Activated CD4-positive, alpha-beta memory T cell treated with anti-CD3 and anti-CD28 coated beads, Interleukin-2, amount 10 ng/mL, durations not matched to agents 7 days and 5 days (primary cell): ENCODE measurements around the gene GIGYF2. TPM values are rescaled to one million over a fixed set of nuclear protein-coding genes. Genes with fewer than 3 reads are reported as not detected.
"Not testable (repeated sequence)": the region's sequence is repeated elsewhere in the genome, so short reads cannot be mapped to it uniquely, and the experiment has no call there.

Experiments used
- CTCF ChIA-PET: fragments of 350-600 bp; sonication (Branson Sonifier 250); formaldehyde crosslinking; loops from one replicate; lab custom pipeline; 2021; ENCODE audit warnings: antibody characterized with exemption, inconsistent platforms; lab: Charles Lee
- POLR2A ChIA-PET: fragments of 350-600 bp; sonication (Branson Sonifier 250); formaldehyde crosslinking; loops from one replicate; lab custom pipeline; 2021; ENCODE audit warnings: antibody characterized with exemption; lab: Charles Lee
- DNase-seq: peaks from one replicate; pipeline ENCODE4 v3.0.0-alpha.2; 2020
- H3K27ac Mint-ChIP-seq: one replicate; pipeline ENCODE4 v1.8.0; 2021; ENCODE audit warnings: mild to moderate bottlenecking, mixed read lengths
- H3K27me3 Mint-ChIP-seq: one replicate; pipeline ENCODE4 v1.8.0; 2021; ENCODE audit warnings: mixed read lengths
- H3K36me3 Mint-ChIP-seq: one replicate; pipeline ENCODE4 v1.8.0; 2021; ENCODE audit warnings: low read depth, mixed read lengths
- H3K4me1 Mint-ChIP-seq: one replicate; pipeline ENCODE4 v1.8.0; 2021; ENCODE audit warnings: mixed read lengths
- H3K4me3 Mint-ChIP-seq: one replicate; pipeline ENCODE4 v1.8.0; 2021; ENCODE audit warnings: mild to moderate bottlenecking, mixed read lengths
- H3K9me3 Mint-ChIP-seq: one replicate; pipeline ENCODE4 v1.8.0; 2021; ENCODE audit warnings: mixed read lengths
- total RNA-seq, 2 experiments: library from RNA; stranded (reverse); gene quantifications; one replicate each; pipeline ENCODE4 v1.2.3, GENCODE V29; 2021

GIGYF2 gene
- total RNA-seq, 2 experiments from 2014 or later = 56.5 to 59.9 TPM

DNA sequence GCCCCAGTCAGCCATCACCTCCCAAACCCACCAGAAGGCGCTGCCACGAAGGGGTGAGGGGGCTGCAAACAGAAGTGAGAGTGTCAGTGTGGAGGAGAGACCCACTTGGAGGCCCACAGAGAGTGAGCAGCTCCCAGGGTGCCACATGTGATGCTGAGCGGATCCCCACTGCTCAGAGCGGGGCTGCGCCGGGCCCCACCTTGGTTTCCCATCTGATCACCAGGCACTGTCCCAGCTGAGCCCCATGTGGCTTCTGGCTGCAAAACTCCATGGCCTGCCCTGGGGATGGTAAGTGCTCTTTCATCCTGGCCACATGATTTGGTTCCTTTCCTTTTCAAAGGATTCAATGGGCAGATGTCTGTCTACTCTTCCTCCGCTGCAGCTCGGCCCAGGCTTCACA lies 196.7 kb downstream of the GIGYF2 start:
- Mint-ChIP-seq H3K36me3 (no peaks in the 10 kb centered on the region), H3K4me3 (no peak overlapping the region), H3K27me3 (peaks cover 1% of the 10 kb centered on the region), H3K4me1 (peaks cover 7% of the 10 kb centered on the region), H3K9me3 (no peaks in the 10 kb centered on the region), H3K27ac (no peak overlapping the region)
- no peak for DNase-seq
- ChIA-PET POLR2A (no interaction called here), CTCF (no interaction called here)

DNA sequence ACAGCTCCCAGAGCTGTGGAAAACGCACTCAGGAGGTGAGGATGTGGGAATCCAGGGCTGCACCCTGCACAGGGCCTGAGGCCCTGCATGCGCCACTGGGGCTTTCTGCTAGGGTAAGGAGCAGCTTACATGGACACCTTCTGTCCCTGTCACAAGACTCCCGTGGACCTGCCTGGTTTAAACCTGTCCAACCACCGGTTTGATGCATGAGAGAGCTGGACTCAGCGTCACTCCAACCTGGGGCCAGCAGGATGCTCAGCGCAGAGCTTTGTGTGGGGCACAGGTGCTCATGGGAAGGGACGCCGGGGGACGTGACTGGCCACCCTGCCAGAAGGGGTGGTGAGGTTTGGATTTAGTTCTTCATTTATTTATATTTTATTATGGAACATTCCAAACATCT lies 197.1 kb downstream of the GIGYF2 start:
- no peak overlapping the region for H3K27ac Mint-ChIP-seq
- H3K4me1 Mint-ChIP-seq = peaks cover 7% of the 10 kb centered on the region
- CTCF ChIA-PET = no interaction called here
- H3K4me3 Mint-ChIP-seq = no peak overlapping the region
- DNase-seq = no peak
- H3K36me3 Mint-ChIP-seq = no peaks in the 10 kb centered on the region
- no peaks in the 10 kb centered on the region for H3K9me3 Mint-ChIP-seq
- peaks cover 1% of the 10 kb centered on the region for H3K27me3 Mint-ChIP-seq
- POLR2A ChIA-PET = no interaction called here

- peaks cover 7% of the 10 kb centered on the region for H3K4me1 Mint-ChIP-seq
- ChIA-PET CTCF (no interaction called here), POLR2A (no interaction called here)
- H3K9me3 Mint-ChIP-seq = no peaks in the 10 kb centered on the region
- no peak overlapping the region for H3K4me3 Mint-ChIP-seq
- no peaks in the 10 kb centered on the region for H3K36me3 Mint-ChIP-seq
- H3K27ac Mint-ChIP-seq = no peak overlapping the region
- DNase-seq = no peak
- peaks cover 1% of the 10 kb centered on the region for H3K27me3 Mint-ChIP-seq
These were observed 197.6 kb downstream of the GIGYF2 start for GRCh38 chr2:232894746-232895145.

DNA sequence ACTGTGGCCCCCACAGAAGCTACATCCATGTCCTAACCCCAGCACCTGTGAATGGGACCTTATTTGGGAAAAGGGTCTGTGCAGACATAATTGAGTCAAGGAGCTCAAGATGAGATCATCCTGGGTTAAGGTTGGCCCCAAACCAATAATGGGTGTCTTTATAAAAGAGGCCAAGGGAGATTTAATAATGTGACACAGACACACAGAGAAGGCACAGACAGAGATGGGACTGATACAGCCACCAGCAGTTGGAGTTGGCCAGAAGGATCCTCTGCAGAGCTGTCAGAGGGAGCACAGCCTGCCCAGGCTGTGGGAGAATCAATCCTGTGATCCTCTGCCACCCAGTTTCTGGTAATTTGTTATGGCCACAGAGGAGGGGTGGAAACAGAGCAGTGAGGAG lies 199.0 kb downstream of the GIGYF2 start:
- Mint-ChIP-seq H3K9me3 (no peaks in the 10 kb centered on the region), H3K4me3 (no peak overlapping the region), H3K27me3 (no peaks in the 10 kb centered on the region), H3K36me3 (no peaks in the 10 kb centered on the region), H3K4me1 (peaks cover 5% of the 10 kb centered on the region), H3K27ac (no peak overlapping the region)
- DNase-seq = no peak
- POLR2A ChIA-PET = no interaction called here
- CTCF ChIA-PET = no interaction called here

GRCh38 chr2:232896720-232897597 lies 199.8 kb downstream of the GIGYF2 start:
- DNase-seq = no peak
- POLR2A ChIA-PET = no interaction called here
- H3K4me1 Mint-ChIP-seq = peaks cover 7% of the 10 kb centered on the region
- no peaks in the 10 kb centered on the region for H3K27me3 Mint-ChIP-seq
- H3K4me3 Mint-ChIP-seq = no peak overlapping the region
- H3K36me3 Mint-ChIP-seq = no peaks in the 10 kb centered on the region
- no peak overlapping the region for H3K27ac Mint-ChIP-seq
- CTCF ChIA-PET = no interaction called here
- H3K9me3 Mint-ChIP-seq = no peaks in the 10 kb centered on the region

DNA sequence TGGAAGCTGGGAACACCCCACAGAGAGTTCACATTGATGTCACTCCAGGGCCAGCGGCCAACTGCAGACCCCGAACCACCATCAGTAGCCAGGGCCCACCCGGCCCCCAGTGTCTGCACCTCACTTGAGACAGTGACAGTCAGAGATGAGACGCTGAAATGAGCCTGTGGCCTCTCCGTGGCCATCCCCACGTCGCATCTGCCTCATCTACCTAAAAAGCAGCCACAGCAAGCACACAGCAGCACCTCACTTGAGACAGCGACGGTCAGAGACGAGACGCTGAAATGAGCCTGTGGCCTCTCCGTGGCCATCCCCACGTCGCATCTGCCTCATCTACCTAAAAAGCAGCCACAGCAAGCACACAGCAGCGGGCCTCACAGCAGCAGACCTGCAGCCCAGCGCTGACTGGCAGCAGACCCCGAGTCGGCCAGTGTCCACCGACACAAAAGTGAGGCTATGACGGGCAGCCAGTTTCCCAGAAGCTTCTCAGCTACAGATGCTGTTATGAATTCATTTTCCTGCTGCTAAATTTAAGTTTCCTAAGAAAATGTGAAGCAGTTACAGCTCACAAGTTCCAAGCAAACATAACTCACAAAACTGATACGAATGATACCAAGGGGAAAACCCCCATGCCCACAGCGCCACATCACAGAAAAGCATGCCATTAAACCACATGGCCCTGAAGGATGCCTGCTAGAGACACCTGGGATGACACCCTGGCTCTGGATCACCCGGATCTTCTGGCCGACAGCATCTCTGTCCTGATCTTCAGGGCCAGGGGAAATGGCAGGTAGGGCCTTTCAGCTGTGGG lies 200.7 kb downstream of the GIGYF2 start:
- Mint-ChIP-seq H3K4me3 (no peak overlapping the region), H3K4me1 (peaks cover 11% of the 10 kb centered on the region), H3K27me3 (no peaks in the 10 kb centered on the region), H3K27ac (no peak overlapping the region), H3K36me3 (no peaks in the 10 kb centered on the region), H3K9me3 (no peaks in the 10 kb centered on the region)
- no peak for DNase-seq
- ChIA-PET POLR2A (no interaction called here), CTCF (no interaction called here)

DNA sequence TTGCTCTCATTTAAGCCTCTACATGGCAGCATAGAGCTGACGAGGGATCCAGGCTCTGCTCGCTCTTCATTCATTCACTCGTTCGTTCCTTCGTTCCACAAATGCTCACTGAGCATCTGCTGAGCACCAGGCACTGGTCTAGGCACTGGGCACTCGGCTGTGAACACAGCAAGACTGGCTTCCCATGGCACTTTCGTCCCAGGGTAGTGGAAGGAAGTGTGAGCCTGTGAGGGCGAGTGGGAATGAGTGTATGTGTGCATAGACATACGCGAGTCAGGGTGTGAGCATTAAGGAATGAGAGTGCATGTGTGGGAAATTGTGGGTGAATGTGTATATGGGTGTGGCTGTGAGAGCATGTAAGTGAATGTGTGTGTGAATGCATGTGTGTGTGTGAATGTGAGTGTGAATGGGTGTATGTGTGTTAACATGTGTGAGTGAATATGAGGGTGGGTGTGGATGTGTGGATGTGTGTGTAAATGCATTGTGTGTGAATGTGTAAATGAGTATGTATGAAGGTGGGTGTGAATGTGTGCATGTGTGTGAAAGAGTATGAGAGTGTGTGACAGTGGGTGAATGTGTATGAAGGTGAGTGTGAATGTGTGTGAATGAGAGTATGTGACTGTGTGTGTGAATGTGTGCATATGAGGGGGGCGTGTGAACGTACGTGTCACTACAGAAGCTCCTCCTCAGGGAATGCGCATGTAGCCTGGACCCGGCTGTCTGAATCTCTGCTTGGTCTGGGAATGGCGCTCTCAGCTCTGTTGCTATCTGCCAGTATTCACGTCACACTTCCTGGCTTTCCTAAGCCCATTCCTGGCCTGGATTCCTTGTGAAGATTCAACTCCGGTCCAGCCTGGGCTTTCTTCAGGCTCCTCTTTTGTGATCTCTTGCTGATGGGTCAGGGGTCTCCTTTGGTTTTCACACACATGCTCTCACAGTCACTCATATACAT lies 201.7 kb downstream of the GIGYF2 start:
- no peak for DNase-seq
- no peaks in the 10 kb centered on the region for H3K36me3 Mint-ChIP-seq
- ChIA-PET CTCF (no interaction called here), POLR2A (no interaction called here)
- H3K4me1 Mint-ChIP-seq = peaks cover 11% of the 10 kb centered on the region
- H3K27me3 Mint-ChIP-seq = no peaks in the 10 kb centered on the region
- no peak overlapping the region for H3K4me3 Mint-ChIP-seq
- no peak overlapping the region for H3K27ac Mint-ChIP-seq
- H3K9me3 Mint-ChIP-seq = no peaks in the 10 kb centered on the region

GRCh38 chr2:232900811-232901735 lies 203.9 kb downstream of the GIGYF2 start:
- ChIA-PET CTCF (no interaction called here), POLR2A (no interaction called here)
- no peak overlapping the region for H3K4me3 Mint-ChIP-seq
- no peaks in the 10 kb centered on the region for H3K36me3 Mint-ChIP-seq
- H3K27ac Mint-ChIP-seq = no peak overlapping the region
- H3K4me1 Mint-ChIP-seq = peaks cover 11% of the 10 kb centered on the region
- H3K27me3 Mint-ChIP-seq = no peaks in the 10 kb centered on the region
- DNase-seq = no peak
- no peaks in the 10 kb centered on the region for H3K9me3 Mint-ChIP-seq

GRCh38 chr2:232901736-232902578 lies 204.8 kb downstream of the GIGYF2 start:
- no peak overlapping the region for H3K4me3 Mint-ChIP-seq
- H3K9me3 Mint-ChIP-seq = no peaks in the 10 kb centered on the region
- CTCF ChIA-PET = no interaction called here
- DNase-seq = peak; percentile 55
- peak overlapping the region; percentile 11 for H3K27ac Mint-ChIP-seq
- peaks cover 11% of the 10 kb centered on the region for H3K4me1 Mint-ChIP-seq
- POLR2A ChIA-PET = no interaction called here
- H3K27me3 Mint-ChIP-seq = no peaks in the 10 kb centered on the region
- H3K36me3 Mint-ChIP-seq = no peaks in the 10 kb centered on the region

- H3K27me3 Mint-ChIP-seq = peaks cover 3% of the 10 kb centered on the region
- H3K9me3 Mint-ChIP-seq = no peaks in the 10 kb centered on the region
- H3K36me3 Mint-ChIP-seq = no peaks in the 10 kb centered on the region
- no peak for DNase-seq
- no peak overlapping the region for H3K4me3 Mint-ChIP-seq
- peaks cover 6% of the 10 kb centered on the region for H3K4me1 Mint-ChIP-seq
- no peak overlapping the region for H3K27ac Mint-ChIP-seq
- POLR2A ChIA-PET = no interaction called here
- CTCF ChIA-PET = no interaction called here
These were observed 206.9 kb downstream of the GIGYF2 start for GRCh38 chr2:232903989-232904388.

DNA sequence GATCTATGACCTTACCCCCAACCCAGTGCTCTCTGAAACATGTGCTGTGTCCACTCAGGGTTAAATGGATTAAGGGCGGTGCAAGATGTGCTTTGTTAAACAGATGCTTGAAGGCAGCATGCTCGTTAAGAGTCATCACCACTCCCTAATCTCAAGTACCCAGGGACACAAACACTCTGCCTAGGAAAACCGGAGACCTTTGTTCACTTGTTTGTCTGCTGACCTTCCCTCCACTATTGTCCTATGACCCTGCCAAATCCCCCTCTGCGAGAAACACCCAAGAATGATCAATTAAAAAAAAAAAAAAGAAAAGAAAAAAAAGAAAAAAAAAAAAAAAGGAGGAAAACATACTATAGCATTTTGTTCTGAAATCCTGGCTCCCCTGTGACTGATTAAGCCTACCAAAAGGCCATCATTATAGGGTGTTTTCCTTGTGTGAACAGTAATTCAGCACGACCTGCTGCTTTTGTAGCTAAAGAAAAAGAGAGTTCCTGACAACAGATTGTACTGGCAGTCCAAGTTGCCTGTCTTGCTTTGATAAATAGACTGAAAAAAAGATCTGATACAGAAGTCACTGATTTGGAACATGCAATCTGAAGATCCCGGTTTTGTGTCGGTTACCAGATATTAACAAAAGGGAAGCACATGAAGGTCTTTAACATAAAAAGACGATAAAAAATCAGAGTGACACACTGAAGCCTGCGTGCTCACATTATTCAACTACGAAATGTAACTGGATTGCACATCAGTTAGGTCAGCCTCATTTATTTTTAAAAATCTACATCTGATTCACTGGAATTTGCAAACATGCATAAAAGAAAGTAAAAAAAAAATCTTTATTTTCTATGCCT lies 210.0 kb downstream of the GIGYF2 start:
- H3K36me3 Mint-ChIP-seq, H3K9me3 Mint-ChIP-seq, POLR2A ChIA-PET, CTCF ChIA-PET, H3K27ac Mint-ChIP-seq, DNase-seq, H3K4me3 Mint-ChIP-seq, H3K4me1 Mint-ChIP-seq: not testable (repeated sequence)
- H3K27me3 Mint-ChIP-seq = peaks cover 27% of the 10 kb centered on the region
